Loucy (cell line): ENCODE data around the gene MAP7D1.

ENCODE experiments used
- CTCF ChIP-seq: fragments of 200-600 bp; sonication (generic); conservative IDR thresholded peaks from 2 replicates; pipeline ENCODE4 v1.5.1; 2014; ENCODE audit warnings: mild to moderate bottlenecking, antibody characterized with exemption, low read length
- EZH2phosphoT487 ChIP-seq: fragments of 200-600 bp; IDR thresholded peaks from 2 replicates; pipeline ENCODE4 v1.6.1; 2018; ENCODE audit warnings: antibody characterized with exemption, mild to moderate bottlenecking, moderate library complexity, borderline replicate concordance

GRCh38 chr1:36211307-36211706 is 55.3 kb downstream of the MAP7D1 start:
- no peak for TF ChIP-seq CTCF
- TF ChIP-seq EZH2phosphoT487, result no peak
